ENCODE results near the gene SLC39A7.

The SLC39A7 gene

DNA sequence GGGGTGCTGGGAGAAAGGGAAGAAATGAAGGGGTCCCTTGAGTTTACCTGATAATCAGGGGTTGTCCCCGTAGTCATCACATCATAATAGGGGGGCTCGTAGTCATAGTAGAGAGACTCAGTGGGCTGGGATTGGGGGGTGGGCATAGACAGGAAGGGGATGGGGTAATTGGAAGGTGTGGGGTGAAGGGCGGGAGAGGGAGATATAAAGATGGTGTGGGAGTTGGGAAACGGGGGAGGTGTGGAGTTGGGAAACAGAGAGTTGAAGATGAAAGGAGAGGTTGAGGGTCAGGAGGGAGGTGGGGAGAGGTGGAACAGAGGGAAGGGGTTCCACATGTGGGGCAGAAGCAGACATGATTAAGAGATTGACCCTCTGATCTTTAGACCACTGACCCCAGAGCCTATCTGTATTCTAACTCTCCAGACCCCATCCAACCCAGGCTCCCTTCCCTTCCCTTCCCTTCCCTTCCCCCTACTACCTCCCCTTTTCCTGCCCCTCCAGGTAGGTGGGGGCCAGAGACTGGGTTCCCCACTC is 14.9 kb upstream of the SLC39A7 start:
- DNase-seq (ENCODE audit: extremely low read depth, low read depth): no peak
- TF ChIP-seq, protein P1, sequence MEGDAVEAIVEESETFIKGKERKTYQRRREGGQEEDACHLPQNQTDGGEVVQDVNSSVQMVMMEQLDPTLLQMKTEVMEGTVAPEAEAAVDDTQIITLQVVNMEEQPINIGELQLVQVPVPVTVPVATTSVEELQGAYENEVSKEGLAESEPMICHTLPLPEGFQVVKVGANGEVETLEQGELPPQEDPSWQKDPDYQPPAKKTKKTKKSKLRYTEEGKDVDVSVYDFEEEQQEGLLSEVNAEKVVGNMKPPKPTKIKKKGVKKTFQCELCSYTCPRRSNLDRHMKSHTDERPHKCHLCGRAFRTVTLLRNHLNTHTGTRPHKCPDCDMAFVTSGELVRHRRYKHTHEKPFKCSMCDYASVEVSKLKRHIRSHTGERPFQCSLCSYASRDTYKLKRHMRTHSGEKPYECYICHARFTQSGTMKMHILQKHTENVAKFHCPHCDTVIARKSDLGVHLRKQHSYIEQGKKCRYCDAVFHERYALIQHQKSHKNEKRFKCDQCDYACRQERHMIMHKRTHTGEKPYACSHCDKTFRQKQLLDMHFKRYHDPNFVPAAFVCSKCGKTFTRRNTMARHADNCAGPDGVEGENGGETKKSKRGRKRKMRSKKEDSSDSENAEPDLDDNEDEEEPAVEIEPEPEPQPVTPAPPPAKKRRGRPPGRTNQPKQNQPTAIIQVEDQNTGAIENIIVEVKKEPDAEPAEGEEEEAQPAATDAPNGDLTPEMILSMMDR (IDR thresholded peaks at IDR 0.05; ENCODE audit: low read depth, low read length): no peak

DNA sequence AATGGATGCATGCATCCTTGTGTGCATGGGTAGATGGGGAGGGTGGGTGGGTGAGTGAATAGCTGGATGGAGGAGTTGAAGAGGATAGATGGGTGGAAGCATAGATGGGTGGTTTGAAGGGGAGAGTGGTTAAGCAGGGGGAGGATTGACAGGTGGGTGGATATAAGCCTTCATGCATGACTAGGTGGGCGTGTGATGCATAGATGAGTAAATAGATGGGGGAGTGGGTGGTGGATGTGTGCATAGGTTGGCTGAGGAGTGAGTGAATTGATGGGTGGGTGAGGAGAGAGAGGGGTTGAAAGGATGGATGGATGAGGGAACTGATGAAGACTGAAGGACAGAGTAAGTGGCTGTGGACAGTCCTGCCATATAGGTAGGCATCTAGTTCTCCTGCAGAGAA is 12.9 kb upstream of the SLC39A7 start:
- no peak for DNase-seq (ENCODE audit: extremely low read depth, low read depth)
- TF ChIP-seq, protein P1 (IDR thresholded peaks at IDR 0.05; ENCODE audit: low read depth, low read length): no peak

DNA sequence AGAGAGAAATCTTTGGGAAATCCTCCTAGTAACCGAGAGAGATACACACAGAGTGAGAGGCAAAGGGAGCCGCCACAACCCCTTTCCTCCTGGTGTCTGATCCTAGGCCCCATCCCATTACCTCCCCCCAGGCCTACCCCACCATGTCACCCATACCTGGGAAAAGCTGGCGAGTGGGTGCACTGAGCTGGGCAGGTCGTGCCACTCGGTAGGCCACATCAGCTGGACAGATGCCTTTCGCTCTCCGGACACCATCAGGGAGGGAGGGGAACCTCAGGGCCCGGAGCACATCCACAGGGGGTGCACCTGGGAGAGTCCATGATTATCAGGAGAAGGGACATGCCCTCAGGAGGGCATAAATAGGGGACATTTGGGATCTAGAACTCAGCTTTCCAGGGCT is 11.5 kb upstream of the SLC39A7 start:
- TF ChIP-seq, protein P1 (IDR thresholded peaks at IDR 0.05; ENCODE audit: low read depth, low read length): no peak
- DNase-seq (ENCODE audit: extremely low read depth, low read depth): no peak

DNA sequence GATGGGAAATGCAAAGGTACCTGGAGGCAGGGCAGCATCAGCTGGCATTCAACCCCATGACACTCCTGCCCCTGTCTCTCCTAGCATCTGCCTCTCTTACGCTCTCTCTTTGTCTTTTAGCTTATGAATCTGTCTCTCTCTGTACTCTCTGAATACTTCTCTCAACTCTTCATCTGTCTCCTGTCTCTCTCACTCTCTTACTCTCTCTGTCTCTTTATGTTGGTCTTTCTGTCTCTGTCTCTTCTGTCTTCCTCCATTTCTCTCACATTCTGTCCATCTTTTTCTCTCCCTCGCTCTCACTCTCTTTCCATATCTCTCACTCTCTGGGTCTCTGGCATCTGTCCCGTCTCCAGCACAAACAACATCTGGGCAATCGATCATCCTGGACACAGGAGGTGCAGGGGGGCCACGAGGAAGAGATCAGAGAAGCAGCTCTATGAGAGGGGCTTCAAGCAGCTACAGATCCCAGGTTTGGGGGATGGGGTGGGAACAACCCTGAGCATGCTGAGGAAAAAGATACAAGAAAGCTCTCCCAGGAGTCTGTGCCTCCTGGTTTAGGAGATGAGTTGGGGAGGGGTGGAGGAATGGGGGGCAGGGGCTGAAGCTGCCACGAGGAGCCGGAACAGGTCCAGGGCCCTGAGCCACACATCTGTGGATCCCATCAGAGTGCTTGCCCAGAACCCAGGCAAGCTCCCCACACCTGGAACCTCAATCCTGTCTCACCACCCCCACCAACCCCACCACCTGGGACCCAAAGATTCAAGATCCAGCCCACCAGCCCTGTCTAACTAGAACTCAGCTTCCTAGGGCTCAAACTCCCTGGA is 10.8 kb upstream of the SLC39A7 start:
- no peak for DNase-seq (ENCODE audit: extremely low read depth, low read depth)
- TF ChIP-seq, protein P1 (IDR thresholded peaks at IDR 0.05; ENCODE audit: low read depth, low read length): no peak

DNA sequence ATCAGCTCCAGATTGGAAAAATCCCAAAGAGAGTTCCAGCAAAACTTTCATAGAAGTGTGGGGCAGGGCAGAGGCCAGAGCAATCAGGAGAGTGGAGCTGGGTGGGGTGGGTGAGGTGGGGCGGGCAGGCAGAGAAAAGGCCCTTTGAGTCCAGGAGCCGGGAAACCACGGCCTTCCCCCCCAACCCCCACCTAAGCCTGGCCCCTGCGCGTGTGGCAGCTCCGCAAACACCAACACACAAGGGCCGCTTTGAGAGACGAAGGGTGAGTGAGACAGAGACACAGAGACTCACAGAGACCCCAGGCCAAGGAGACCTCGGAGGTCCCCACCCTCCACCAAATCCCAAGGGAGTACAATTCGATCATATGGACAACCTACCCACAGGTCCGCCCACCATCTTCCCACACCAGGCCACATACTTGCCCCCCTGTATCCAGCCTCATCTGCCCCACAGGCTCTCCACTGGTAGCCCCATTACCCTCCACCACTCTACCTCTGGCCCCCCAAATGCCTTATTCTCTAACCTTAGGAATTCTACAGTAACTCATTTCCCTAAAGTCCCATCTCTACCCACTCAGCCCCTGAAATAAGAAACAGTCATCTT is 10.1 kb upstream of the SLC39A7 start:
- TF ChIP-seq, protein P1 (IDR thresholded peaks at IDR 0.05; ENCODE audit: low read depth, low read length): no peak
- no peak for DNase-seq (ENCODE audit: extremely low read depth, low read depth)

DNA sequence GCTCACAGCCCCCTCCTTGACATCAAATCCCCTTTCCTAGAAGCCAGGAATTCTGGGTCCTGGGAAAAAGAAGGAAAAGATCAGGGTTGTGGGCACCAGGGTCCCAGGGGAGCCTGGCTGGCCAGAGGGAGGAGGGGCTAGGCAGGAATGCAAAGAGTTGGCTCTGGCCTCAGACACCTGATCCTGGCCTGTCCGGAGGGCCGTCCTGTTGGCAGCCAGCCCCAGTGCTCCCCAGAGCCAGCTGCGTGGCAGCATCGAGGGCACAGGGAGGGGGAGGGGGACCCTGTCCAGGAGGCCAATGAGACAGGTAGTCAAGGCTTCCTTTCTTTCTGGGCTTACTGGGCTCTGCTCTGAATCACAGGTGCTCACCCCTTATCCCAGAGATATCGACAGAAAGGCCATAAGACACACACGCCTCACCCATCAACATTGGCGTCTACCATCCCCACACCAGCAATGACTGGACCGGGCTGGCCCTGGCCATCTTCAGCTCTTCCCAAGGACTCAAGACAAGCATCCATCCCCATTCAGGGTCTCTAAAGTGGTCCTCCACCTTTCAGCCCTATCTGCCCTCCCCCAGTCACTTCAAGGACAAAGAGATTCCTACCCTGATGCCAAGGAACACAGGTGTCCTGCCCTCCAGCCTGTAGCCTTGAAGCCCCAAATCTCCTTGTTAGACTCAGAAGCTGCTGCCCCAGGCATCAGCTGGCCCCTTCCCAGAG is 9.1 kb upstream of the SLC39A7 start:
- DNase-seq (ENCODE audit: extremely low read depth, low read depth): no peak

More for the DNA sequence above, 9.1 kb upstream of the SLC39A7 start:
- TF ChIP-seq, protein P1 (IDR thresholded peaks at IDR 0.05; ENCODE audit: low read depth, low read length): no peak
